GM18517 (cell line): ENCODE data around the gene SMIM24.

Experiments used
- ATAC-seq: cut with Tn5 transposase; IDR thresholded peaks from one replicate; pipeline ENCODE4 v1.9.1; 2021; ENCODE audit warnings: mild to moderate bottlenecking, moderate library complexity; ENCODE audit not compliant: unreplicated experiment

Gene SMIM24

DNA sequence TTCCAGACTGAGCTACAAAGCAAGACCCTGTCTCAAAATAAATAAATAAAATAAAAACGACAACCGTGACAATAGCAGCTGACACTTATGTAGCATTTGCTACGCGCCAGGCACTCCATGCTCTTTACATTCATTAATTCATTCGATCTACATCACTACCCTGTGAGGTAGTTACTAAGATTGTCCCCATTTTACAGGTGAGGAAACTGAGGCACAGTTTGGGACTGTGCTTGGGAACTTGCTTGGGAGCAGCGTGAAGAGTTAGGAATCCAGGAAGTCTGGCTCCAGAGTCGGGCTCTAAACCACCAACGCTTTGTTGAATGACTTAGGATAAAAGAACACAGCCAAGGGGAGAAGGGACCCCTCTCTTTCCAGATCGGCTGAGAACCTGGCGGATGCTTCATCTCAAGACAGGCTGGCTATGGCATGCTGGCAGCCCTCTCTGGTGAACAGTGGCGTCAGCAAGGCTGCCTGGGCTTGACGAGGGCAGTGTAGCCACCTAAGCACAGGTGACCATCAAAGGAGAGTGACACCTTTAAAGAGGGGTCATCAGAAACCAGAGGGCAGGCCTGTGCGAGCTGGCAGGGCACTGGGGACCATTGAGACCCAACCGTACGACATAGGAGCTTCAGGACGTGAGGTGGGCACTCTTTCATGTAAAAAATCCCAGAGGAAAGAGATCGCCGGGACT, 19.6 kb upstream of the SMIM24 start:
- ATAC-seq: no peak

GRCh38 chr19:3497757-3498520, 17.6 kb upstream of the SMIM24 start:
- no peak for ATAC-seq

- ATAC-seq: no peak
These were observed 16.3 kb upstream of the SMIM24 start for GRCh38 chr19:3496392-3497273.

DNA sequence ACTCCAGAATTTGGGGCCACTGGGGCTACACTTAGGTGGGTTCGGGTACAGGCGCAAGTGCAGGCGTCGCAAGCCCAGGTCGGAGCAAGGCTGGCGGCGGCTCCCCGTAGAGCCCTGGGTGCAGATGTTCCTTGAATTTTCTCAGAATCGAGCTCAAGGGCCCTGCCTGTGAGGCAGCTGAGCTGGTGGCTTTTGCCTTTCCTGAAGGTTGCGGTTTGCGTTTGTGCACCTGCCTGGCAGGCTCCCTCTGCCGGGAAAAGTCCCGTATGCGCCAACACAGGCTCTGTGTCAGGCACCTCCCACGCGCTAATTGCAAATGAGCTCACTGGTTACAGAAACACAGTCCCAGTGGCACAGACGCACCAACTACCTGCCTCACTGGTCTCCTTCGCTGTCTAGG, 14.2 kb upstream of the SMIM24 start:
- ATAC-seq: no peak

DNA sequence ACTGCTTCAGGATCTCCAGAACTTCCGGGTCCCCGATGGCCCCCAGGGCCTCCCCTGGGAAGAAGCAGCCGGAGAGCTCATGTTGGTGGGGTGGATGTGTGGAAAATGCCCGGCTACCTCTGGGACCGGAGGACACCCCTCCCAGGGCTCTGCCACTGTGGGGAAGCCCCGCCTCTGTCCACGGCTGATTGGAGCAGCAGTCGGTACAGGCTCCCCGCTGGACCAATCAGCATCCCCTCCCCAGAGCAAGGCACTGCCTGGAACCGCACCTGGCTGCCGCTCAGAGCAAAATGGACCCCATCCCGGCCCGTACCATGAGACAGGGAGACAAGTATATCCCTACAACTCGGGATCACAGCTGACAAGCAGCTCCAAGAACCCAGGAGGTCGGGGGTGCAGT, 13.7 kb upstream of the SMIM24 start:
- ATAC-seq: no peak

- ATAC-seq: no peak
These were observed 13.3 kb upstream of the SMIM24 start for GRCh38 chr19:3493651-3494050.

GRCh38 chr19:3492919-3493318, 12.6 kb upstream of the SMIM24 start:
- no peak for ATAC-seq

DNA sequence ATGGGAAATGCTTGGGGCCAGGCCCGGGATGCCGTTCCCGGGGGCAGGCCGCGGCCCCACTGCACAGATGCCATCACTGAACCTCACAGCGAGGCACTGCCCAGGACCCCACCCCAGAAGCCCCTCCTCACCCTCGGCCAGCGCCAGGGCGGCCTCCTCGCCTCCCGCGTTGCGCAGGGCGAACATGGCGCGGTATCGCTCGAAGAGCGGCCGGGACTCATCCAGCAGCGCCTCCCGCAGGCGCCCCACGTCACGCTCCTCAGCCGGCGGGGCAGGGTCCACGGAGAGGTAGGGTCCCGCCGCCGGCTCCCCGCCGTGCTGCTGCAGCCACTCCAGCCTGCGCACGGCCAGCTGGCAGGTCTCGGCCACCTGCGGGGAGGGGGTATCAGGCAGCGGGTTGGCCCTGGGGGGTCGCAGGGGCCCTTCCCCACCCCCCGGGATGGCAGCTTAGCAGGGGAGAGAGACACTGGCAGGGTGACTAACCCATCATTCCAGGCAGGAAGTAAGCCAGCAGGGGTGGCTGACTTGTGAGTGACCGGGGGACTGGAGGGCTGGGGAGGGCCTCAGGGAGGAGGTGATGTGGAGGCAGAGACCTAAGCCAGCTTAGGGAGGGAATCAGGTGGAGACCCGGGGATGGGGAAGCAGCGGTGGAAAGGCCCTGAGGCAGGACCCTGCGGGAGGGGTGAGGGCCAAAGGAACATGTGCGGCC, 12.0 kb upstream of the SMIM24 start:
- ATAC-seq: no peak

DNA sequence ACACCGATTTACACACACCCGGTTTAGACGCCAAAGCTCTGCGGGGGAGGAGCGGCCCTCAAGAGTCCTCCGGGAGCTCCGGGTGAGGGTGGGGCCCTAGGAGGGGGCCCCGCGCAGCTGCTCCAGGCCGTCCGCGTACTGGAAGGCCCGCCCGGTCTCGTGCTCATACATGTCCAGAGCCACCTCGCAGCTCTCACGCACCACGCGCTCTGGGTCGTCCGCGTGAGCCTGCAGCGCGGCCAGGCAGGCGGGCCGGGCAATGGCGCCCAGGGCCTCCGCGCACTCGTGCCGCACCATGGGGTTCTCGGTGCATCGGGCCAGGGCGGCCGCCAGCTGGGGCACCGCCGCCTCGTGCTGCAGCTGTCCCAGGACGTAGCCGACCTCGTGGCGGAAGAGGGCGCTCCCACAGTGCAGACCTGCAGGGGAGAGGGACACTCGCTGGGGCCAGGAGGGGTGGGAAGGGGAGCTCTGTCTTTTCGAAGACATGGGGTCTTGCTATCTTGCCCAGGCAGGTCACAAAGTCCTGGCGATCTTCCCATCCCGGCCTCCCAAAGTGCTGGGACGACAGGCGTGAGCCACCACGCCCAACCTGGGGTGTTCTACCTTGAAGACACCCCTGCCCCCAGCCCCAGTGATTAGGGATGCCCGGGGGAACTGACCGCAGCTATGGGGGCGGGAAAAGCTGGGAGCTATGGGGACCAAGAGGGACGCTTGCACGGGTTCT, 11.2 kb upstream of the SMIM24 start:
- no peak for ATAC-seq

DNA sequence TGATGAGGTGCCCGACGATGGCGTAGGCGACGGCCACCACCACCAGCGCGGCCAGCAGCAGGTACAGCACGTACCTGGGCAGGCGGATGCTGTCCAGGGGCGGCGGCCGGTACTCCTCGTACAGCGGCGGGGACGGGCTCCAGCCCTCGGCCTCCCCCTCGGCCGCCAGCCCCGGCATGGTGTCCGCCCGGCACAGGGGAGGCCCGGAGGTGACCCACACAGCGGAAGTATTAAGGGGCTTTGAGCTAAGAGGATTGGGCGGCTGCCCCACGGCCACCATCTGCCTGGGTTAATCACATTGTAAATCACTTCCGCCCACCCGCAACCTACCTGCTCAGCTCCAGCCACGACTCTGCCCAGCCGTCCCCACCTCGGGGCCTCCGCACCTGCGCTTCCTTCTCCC, 2.9 kb upstream of the SMIM24 start, which contains the start of gene SMIM44:
Gene SMIM44 (minus strand): TSS at position 216 of the 403 bp plus-strand sequence. CDS start 38 bp downstream, at position 178.
- no peak for ATAC-seq

- no peak for ATAC-seq
These were observed 2.3 kb upstream of the SMIM24 start for GRCh38 chr19:3482507-3483225.

DNA sequence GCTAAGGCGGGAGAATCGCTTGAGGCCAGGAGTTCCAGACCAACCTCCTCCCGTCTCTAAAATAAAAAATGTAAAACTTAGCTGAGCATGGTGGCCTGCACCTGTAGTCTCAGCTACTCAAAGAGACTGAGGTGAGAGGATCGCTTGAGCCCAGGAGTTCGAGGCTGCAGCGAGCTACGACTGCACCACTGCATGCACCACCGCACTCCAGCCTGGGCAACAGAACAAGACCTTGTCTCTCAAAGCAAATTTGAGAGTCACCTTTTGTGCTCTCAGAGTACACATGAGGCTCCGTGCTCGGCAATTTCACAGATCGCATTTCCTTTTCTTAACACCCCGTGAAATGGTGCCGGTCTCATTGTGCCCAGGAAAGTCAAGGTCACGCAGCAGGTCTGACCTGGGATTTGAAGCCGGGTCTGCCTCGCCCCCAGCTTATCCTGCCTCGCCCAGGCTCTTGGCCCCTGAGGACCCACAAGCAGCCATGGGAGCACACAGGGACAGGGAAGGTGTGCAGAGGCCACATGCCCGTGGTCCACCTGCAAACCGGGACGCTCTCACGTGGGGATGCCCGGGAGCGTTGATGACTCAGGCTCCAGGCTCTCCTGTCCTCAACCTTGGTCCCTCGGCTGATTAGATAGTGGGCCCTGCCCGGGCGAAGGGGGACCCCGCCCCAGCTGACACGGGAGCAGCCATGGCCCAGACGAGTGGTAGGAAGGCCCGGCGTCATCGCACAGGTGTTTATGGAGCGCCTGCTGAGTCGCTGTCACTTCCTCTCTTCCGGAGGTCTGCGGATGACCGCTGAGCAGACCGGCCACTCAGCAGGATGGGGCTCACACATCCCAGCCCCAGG, 1.1 kb upstream of the SMIM24 start:
- ATAC-seq: no peak

GRCh38 chr19:3479834-3480215, 500 bp downstream of the SMIM24 start:
- no peak for ATAC-seq

- ATAC-seq: no peak
These were observed 1.0 kb downstream of the SMIM24 start for GRCh38 chr19:3479177-3479833.

GRCh38 chr19:3478409-3479176, 1.7 kb downstream of the SMIM24 start:
- no peak for ATAC-seq

DNA sequence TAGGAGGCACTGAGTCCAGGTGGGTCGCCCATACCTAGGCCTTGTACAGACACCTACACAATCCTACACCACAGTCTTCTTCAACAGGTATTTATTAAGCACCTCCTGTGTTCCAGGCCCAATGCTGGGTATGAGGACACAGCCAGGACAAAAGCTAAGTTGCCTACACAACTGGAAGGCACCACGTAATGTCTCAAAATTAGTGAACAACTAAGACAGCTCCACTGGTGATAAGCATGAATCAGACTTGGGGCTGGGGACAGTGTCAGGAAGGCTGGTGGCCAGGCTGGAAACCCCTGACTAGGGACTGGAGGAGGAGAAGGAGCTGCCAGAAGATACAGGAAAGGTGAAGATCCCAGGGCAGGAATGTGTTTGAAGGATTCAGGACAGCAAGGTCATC, 2.4 kb downstream of the SMIM24 start:
- no peak for ATAC-seq

GRCh38 chr19:3477506-3477905, 2.8 kb downstream of the SMIM24 start:
- ATAC-seq: no peak
